ENCODE data around the gene MYL5. TPM values are rescaled to one million over a fixed set of nuclear protein-coding genes. Genes with fewer than 3 reads are reported as not detected.

MYL5 gene
- total and polyA plus RNA-seq, 2 of the 13 experiments (the other 11 are each of a cell fraction or from before 2014, with no cell fraction given): 6.5 to 16.0 TPM

- no peak for TF ChIP-seq ZBTB40 (IDR thresholded peaks at IDR 0.05)
- 0 out of 2 replicates have a peak, but pooled peaks have one; percentile 33 for TF ChIP-seq ZBTB40 (CRISPR knock-in tag; IDR thresholded peaks at IDR 0.05)
- no peak; the same call in 1 of the 2 replicates for TF ChIP-seq NCOR1 (IDR thresholded peaks at IDR 0.05; ENCODE audit: borderline replicate concordance, low read length)
- TF ChIP-seq KDM2A (CRISPR knock-in tag; IDR thresholded peaks at IDR 0.05; ENCODE audit: borderline replicate concordance, low read depth): peak; percentile 74; the same call in 1 of the 2 replicates
- TF ChIP-seq ZNF564 (CRISPR knock-in tag; IDR thresholded peaks at IDR 0.05): peak; percentile 62; the same call in 1 of the 2 replicates
- TF ChIP-seq MLX (CRISPR knock-in tag; IDR thresholded peaks at IDR 0.05): peak; percentile 12; the same call in 1 of the 2 replicates
- TF ChIP-seq ZHX2 (IDR thresholded peaks at IDR 0.05; ENCODE audit: low read depth): peak; percentile 85
- no peak for TF ChIP-seq ZHX2 (CRISPR knock-in tag; IDR thresholded peaks at IDR 0.05; ENCODE audit: borderline replicate concordance)
- peak; percentile 88 for TF ChIP-seq ZNF563 (CRISPR knock-in tag; IDR thresholded peaks at IDR 0.05)
- no peak for TF ChIP-seq RBAK (CRISPR knock-in tag; IDR thresholded peaks at IDR 0.05)
- no peak for TF ChIP-seq ZNF768 (CRISPR knock-in tag; IDR thresholded peaks at IDR 0.05)
- TF ChIP-seq NPAS2 (CRISPR knock-in tag; IDR thresholded peaks at IDR 0.05; ENCODE audit: borderline replicate concordance): no peak
Measured at GRCh38 chr4:674172-675035, at the start of gene MYL5, which contains the start of gene ATP5ME (continued).
